Measurements from ENCODE around the gene DNM3.

DNA sequence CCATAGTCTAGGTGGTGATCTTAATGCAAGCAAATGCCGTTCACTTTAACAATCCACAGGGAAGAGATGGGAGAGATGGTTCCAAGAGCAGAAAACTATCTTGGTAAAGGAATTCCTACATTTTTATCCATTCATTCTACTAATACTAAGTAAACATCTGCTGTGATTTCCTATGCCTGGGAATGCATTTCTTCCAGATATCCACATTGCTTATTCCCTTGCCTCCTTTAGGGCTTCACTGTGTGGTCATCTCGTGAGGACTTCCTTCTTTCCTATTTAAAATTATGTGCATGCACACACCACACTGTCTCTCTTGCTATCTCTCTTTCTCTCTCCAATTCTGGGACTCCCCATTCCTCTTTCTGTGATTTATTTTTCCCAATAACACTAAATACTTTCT, 380.1 kb downstream of the DNM3 start:
- TF ChIP-seq, protein P1, sequence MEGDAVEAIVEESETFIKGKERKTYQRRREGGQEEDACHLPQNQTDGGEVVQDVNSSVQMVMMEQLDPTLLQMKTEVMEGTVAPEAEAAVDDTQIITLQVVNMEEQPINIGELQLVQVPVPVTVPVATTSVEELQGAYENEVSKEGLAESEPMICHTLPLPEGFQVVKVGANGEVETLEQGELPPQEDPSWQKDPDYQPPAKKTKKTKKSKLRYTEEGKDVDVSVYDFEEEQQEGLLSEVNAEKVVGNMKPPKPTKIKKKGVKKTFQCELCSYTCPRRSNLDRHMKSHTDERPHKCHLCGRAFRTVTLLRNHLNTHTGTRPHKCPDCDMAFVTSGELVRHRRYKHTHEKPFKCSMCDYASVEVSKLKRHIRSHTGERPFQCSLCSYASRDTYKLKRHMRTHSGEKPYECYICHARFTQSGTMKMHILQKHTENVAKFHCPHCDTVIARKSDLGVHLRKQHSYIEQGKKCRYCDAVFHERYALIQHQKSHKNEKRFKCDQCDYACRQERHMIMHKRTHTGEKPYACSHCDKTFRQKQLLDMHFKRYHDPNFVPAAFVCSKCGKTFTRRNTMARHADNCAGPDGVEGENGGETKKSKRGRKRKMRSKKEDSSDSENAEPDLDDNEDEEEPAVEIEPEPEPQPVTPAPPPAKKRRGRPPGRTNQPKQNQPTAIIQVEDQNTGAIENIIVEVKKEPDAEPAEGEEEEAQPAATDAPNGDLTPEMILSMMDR (IDR thresholded peaks at IDR 0.05; ENCODE audit: insufficient read depth, low read depth, low read length) = no peak
- TF ChIP-seq EZH2 (IDR thresholded peaks at IDR 0.05; ENCODE audit: insufficient read depth, low read length) = no peak
